DMS153 treated with DMSO at 0.1 percent for 48 hours (cell line): ENCODE measurements around the gene PLSCR4.
A peak's percentile ranks its signal among the peaks of the same experiment; 100 is the strongest.
"Not testable (repeated sequence)": the region's sequence is repeated elsewhere in the genome, so short reads cannot be mapped to it uniquely, and the experiment has no call there.

Experiments
- DNase-seq: peaks from one replicate; lab custom pipeline; 2025; ENCODE audit not compliant: unreplicated experiment; lab: John Stamatoyannopoulos, UW

PLSCR4 gene, protein sequence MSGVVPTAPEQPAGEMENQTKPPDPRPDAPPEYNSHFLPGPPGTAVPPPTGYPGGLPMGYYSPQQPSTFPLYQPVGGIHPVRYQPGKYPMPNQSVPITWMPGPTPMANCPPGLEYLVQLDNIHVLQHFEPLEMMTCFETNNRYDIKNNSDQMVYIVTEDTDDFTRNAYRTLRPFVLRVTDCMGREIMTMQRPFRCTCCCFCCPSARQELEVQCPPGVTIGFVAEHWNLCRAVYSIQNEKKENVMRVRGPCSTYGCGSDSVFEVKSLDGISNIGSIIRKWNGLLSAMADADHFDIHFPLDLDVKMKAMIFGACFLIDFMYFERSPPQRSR

DNA sequence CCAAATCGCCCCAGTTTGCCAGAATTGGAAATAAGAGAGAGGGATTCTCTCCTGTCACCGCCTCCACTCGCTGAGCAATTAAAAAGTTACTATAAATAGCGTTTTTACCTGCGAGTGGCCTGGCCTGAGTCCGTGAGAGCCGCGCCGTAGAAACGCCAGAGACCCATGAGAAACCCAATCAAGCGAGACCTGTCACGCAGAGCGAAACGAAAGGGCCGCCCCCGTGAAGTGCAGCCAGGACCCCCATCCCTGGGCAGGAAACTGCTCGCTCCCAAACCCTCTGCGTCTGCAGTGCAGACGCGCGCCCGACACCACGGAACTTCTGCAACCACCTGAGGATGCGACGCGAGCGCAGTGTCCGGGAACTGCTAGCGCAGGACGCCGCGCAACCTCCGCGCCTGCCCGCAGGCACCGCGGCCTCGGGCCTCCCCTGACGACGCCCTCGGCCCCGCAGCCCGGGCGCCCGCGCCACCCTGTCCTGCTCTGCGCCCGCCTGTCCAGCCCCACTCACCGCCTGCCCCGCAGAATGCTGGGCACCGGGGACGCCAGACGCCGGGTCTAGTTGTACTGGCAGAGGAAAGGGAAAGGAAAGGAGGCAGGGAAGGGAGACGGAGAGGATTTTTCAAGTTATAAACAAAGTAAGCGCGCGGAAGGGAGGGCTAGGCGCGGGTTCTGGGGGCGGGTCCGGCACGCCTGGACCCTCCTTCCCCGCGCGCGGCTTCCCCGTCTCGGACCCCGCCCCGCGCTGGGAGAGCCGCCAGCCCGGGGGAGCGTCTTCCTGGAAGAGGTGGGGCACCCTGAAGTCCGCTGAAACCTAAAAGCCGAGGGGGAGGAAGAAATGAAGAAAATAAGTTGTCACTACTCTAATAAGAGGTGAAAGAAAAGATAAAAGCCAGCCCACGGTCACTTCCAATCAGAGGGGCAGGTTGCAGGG, at the start of gene PLSCR4:
TSS of gene PLSCR4 (minus strand) at position 657 of the 934 bp plus-strand sequence. CDS start 29,034 bp downstream, outside the sequence.
- peak; percentile 10 for DNase-seq

DNA sequence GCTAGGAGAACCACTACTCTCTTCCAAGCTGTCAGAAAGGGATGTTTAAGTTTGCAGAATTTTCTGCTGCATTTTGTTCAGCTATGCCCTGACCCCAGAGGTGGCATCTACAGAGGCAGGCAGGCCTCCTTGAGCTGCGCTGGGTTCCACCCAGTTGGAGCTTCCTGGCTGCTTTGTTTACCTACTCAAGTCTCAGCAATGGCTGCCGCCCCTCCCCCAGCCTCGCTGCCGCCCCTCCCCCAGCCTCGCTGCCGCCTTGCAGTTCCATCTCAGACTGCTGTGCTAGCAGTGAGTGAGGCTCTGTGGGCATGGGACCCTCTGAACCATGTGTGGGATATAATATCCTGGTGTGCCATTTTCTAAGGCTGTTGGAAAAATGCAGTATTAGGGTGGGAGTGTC, 42.5 kb upstream of the PLSCR4 start:
- DNase-seq: not testable (repeated sequence)

DNA sequence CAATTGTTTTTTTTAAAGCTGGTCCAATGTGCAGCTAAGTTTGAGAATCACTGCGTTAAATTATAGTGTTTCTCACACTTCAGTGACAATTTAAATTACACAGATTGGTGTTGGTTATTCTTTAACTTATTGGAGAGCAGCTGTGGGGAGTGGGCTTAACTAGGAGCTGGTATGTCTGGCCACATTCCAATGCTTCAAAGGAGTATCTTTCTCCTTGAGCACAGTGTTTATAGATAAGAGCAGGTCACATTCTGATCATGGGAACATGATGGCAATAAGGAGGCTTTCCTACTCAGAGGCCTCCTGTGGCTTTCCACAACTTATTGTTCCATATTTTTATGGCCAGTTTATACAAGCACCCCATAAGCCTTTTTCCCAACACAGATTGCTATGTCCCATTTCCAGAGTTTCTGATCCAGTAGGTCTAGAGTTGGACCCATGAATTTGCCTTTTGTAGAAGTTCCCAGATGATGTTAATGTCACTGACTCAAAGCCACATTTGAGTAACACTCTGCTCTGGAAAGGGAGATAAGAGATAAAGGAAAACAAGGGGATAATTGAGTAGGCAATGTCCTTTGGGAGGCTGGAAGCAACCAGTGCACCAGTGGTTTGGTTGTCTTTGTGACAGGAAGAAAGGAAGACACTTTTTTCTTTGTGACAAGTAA, 33.0 kb upstream of the PLSCR4 start:
- DNase-seq: no peak

DNA sequence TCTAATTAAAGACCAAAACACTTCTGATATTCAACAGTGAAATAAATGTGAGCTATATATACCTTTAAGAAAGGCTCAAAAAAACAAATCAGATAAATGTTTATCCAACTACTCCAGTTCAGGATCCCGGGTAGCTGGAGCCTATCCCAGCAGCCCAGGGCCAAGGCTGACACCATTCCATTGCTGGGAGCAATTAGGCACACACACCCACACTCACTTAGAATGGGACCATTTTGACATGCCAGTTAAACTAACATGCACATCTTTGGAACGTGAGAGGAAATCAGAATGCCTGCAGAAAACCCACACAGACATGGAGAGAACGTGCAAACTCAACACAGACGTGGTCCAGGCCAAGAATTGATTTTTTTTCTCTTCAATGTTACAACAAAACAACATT, 30.0 kb upstream of the PLSCR4 start:
- DNase-seq: no peak

DNA sequence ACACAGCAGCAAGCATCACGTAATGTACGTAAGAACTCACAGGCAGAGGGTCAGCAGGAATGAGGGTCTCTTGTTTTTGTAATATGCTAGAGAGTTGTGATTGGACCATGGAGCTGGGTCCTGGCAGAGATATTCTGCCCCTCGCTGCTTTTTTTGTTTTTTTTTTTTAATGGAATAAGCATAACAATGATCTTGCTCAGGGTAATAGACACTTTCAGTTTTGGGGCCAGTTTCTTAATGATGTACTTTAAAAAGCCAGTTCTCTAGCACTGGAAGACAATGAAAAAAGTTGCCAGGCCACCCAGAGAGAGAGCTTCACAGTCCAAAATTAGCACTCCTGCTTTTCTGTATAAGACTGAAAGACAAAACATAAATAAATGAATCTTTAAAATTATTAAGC, 29.0 kb upstream of the PLSCR4 start:
- DNase-seq: no peak

DNA sequence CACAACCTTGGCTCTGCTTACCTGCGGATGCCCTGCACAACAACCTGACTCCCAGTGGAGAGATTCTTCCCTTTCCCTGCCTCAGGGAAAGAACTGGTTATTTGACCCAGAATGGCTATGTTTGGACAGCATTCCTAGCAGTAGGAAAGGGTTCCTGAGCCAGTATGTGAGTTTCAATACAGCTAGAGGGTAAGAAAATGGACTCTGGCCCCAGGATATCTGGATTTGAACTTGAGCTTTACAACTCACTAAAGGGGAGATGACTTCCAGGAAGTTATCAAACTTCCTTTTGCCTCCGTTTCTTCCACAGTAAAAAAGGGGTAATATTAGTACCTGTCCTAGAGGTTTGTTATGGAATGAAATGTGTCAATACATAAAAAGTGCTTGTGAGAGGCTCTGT, 28.1 kb upstream of the PLSCR4 start:
- DNase-seq: no peak

DNA sequence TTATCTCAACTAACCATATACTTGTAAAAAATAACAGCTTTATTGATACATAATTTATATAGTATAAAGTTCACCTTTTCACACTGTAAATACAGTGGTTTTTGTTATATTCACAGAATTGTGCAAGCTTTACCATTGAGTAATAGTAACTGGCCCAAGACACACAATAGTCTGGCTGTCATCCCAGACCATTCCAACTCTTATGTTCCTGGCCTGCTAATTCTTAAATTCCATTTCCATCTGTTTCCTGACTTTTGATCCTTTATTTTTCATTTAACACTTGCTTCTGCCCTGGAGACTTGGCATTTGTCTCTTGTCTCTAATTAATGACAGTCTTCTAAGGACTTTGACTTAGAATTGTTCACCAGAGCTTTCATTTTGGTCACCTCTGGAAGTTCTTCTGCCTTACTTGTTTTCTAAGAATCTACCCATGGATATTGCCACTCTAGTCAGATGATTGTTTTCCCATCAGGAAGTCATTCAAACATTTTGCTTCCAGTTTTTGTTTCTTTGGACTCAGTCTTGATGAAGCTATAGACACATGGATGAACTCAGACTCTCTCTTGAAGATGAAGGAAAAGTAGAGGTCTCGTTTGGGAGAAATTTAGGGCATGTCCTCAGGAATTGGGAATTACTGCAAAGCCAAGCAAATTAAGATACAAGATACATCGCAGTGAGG, 27.2 kb upstream of the PLSCR4 start:
- no peak for DNase-seq

DNA sequence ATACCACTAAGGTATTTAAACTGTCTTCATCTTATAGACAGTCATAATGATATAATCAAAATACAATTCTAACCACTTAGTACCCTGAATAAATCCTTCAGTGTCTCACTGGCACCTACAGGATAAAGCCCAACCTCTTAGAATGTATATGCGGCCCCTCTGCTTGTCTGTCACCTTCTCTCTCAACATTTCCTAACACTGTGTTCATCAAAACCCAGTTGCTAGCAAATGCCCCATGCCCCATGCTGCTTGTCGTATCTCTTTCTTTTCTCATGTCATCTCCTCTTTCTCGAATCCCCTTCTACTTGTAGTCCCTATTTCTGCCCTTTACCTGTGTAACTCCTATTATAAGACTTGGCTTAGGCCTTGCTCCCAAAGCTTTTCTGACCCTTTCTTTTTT, 24.6 kb upstream of the PLSCR4 start:
- no peak for DNase-seq

DNA sequence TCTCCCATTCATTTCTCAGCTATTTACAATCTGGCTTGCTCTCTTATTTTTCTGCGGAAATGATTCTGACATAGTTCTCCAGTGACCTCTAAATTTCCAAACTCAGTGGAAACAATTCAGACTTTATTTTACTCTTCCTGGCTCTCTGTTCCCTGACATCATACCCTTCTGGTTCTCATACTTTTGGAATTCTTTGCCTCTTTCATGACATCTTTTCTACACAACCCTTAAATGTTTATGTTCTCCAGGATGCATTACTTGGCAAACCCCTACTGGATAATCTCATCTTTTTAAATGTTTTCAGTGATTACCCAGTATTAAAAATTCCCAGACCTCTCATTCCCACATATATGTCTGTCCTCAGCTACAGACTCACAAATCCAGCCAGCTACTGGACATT, 23.9 kb upstream of the PLSCR4 start:
- DNase-seq: no peak

DNA sequence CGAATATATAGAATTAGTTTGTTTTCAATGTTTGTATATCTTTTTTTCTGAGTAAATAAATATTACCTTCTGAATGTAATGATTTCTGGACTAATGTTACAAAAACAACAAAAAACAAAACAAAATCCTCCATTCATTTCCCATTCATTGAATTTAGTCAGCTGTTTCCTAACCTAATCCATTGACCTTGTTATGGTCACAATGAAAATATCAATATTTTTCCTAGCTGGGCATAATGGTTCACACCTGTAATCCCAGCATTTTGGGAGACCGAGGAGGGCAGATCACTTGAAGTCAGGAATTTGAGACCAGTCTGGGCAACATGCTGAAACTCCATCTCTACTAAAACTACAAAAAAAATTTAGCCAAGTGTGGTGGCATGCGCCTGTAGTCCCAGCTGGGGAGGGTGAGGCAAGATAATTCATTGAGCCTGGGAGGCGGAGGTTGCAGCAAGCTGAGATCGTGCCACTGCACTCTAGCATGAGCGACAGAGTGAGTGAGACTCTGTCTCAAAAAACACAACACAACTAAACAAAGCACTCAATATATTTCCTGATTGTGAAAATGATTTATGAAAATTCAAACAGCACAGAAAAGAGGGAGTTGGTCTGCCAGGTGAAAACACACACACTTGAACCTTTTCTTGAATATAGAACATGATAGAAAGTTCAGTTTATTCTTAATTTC, 23.0 kb upstream of the PLSCR4 start:
- DNase-seq: no peak

DNA sequence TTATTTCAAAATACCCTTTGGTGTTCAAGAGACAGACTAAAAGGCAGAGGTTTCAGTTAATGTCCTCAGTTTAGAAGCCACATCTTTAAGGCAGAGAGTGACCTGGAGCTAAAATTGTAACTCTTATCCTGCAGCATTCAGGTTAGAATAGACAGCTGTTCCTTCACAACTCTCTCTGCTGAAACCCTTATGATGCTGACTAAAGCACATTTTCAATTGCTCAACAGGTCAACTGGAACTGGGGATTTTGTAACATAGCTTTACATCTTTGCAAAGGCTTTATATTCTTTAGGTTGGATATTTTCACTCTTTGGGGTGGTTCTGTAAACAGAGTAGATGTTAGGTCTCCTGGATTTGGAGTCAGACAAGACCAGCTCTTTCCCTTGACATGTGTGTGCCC, 20.3 kb upstream of the PLSCR4 start:
- no peak for DNase-seq

DNA sequence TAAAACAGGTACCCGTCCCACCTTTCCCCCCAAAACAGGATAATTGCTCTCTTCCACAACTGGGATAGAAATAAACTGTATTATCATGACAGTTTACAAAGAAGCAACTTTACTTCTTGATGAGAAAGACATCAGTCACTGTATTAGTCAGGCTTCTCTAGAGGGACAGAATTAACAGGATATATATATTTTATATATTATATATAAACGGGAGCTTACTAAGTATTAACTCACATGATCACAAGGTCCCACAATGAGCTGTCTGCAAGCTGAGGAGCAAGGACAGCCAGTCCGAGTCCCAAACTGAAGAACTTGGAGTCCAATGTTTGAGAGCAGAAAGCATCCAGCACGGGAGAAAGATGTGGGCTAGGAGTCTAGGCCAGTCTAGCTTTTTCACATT, 18.4 kb upstream of the PLSCR4 start:
- DNase-seq: no peak

DNA sequence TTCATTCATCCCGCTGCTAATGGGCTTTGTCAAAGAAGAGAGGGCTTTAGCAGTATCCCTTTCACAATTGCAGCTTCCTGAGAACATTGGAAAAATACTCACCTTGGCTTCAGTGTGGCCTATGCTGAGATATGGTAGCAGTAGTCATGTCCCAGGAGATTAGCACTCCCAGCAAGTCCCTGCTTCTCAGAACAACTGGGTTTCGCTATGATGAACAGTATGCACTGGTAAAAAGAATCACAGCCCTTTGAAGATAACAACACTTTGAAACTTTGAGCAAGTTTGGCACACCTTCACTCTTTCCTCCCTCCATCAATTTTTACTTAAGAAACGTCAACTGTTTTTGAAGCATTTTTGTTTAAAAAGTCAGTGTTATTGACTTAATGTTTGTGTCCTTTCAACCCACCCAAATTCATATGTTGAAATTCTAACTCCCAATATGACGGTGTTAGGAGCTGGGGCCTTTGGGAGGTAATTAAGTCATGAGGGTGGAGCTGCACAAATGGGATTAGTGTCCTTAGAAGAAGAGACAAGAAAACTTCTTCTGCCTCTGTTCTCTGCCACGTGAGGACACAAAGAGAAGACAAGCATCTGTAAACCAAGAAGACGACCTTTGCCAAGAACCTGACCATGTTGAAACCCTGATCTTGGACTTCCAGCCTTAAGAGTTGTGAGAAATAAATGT, 17.8 kb upstream of the PLSCR4 start:
- no peak for DNase-seq

DNA sequence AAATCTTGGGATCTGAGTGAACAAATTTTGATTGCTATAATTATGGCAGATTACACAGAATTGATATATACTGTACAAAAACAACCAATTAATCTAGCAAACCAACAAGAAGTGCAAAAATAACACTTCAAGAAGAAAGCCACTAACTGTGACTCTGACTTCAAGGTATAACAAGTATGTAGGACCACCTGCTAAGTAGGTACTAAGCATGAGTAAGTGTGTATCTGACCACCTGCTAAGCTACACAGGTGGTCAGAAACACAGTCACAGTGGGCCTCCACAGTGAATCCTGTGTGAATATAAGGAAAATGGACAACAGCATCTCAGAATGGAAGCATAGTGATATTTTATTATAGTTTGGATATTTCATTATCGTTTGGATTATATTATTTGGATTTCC, 14.8 kb upstream of the PLSCR4 start:
- no peak for DNase-seq

DNA sequence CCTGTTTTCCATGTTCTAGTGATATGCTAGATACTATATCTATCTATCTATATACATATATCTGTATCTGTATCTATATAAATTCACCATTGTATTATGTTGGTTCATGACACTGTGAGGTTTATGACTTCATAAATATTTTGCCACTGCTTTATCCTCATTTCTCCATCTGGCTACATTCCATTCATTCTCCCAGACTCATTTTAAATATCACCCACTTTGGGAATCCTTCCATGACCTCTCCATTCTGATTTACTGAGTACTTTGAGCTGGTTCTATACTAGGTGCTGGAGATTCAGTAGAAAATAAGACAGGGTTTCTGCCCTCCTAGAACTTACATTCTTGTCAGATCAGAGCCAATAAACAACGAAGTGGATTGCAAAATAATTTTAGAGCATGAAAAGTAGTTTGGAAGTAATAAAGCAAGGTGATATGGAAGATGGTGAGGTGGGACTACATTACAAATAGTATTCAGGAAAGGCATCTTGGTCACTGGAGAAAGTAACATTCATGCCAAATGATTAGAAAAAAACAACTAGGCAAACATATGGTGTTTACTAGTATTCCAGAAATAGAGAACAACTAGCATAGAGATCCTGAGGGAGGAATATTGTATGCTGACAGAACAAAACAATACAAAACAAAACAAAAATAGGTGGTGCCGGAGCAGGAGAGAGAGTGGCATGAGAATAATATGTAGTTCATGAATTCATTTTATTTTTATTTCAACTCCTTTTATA, 11.6 kb upstream of the PLSCR4 start:
- DNase-seq: no peak

DNA sequence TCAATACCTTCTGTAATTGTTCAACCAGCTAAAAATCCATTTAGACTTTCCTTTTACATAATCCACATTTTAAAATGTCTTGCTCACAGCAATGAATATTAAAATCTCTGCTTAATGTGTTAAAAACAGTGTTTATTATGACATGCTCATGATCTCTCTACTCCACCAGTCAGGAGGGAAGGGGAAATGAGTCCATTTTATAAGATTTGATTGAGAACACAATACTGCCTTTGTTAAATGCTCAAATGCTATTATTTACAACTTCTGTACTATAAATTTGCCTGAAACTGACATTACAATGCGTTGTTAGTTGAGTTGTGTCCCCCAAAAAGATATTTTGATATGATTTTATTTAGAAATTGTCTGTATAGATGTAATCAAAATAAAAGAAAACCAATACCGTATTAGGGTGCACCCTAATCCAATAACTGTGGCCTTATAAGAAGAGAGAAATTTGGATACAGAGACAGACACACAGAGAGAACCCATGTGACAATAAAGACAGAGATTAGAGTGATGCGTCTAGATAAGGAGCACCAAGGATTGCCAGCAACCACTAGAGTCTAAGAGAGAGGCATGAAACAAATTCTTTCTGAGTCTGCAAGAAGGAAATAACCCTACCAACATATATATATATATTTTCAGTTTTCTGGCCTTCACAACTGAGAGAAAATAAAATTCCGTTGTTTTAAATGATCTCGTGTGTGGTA, 9.1 kb upstream of the PLSCR4 start:
- no peak for DNase-seq

DNA sequence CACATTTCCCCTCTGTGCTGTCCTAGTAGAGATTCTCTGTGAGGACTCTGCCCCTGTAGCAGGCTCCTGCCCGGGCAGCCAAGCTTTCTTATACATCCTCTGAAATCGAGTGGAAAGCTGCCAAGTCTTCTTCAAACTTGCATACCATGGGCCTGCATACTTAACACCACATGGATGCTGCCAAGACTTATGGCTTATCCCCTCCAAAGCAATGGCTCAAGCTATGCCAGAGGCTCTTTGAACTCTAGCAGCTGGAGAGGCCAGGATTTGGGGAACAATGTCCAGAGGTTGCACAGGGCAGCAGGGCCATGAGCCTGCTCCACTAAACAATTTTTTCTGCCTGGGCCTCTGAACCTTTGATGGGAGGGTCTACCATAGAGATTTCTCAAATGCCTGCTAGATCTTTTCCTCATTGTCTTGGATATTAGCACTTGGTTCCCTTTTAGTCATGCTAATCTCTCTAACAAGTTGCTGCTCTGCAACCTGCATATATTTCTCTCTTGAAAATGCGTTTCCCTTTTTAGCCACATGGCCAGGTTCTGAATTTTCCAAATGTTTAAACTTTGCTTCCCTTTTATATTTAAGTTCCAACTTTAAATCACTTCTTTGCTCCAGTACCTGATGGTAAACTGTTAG, 6.1 kb upstream of the PLSCR4 start:
- DNase-seq: no peak

DNA sequence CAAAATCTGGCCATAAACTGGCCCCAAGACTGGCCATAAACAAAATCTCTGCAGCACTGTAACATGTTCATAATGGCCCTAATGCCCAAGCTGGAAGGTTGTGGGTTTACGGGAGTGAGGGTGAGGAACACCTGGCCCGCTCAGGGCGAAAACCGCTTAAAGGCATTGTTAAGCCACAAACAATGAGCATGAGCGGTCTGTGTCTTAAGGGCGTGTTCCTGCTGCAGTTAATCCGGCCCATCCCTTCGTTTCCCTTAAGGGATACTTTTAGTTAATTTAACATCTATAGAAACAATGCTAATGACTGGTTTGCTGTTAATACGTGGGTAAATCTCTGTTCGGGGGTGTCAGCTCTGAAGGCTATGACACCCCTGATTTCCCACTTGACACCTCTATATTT, 1.5 kb upstream of the PLSCR4 start:
- not testable (repeated sequence) for DNase-seq
